ENCODE measurements around the gene CLEC11A. TPM values are rescaled to one million over a fixed set of nuclear protein-coding genes. Genes with fewer than 3 reads are reported as not detected.

The CLEC11A gene
- total RNA-seq, 2 donors from 2014 or later: 13.8 to 26.2 TPM

GRCh38 chr19:50716178-50717025 lies 6.8 kb upstream of the CLEC11A start:
- no peaks in the 10 kb centered on the region for H3K36me3 ChIP-seq
- peaks cover 7% of the 10 kb centered on the region for H3K27me3 ChIP-seq (replicated peaks; ENCODE audit: insufficient read depth)
- no peaks in the 10 kb centered on the region for H3K4me1 ChIP-seq (replicated peaks)
- no peak for TF ChIP-seq POLR2A (IDR thresholded peaks at IDR 0.05)
- TF ChIP-seq POLR2AphosphoS5 (IDR thresholded peaks at IDR 0.05): no peak
- no peak for TF ChIP-seq CTCF (IDR thresholded peaks at IDR 0.05)
- no peaks in the 10 kb centered on the region for H3K9me3 ChIP-seq
- H3K27ac ChIP-seq: no peak overlapping the region
- no peak overlapping the region for H3K4me3 ChIP-seq
- 80% methylated on average over 29 of the region's 39 CpGs for WGBS
- intact Hi-C loops (cut with DNase I): no loop called here
- DNase-seq (ENCODE audit: low spot score): no peak

- intact Hi-C loops (cut with DNase I): no loop called here
- no peak for DNase-seq (ENCODE audit: low spot score)
- no peaks in the 10 kb centered on the region for H3K9me3 ChIP-seq
- 69% methylated on average over 23 of the region's 23 CpGs for WGBS
- H3K27ac ChIP-seq: no peak overlapping the region
- TF ChIP-seq POLR2A (IDR thresholded peaks at IDR 0.05) (no peak), CTCF (IDR thresholded peaks at IDR 0.05) (no peak), POLR2AphosphoS5 (IDR thresholded peaks at IDR 0.05) (no peak)
- H3K4me1 ChIP-seq (replicated peaks): no peaks in the 10 kb centered on the region
- no peaks in the 10 kb centered on the region for H3K36me3 ChIP-seq
- no peak overlapping the region for H3K4me3 ChIP-seq
- H3K27me3 ChIP-seq (replicated peaks; ENCODE audit: insufficient read depth): peaks cover 7% of the 10 kb centered on the region
Measured at GRCh38 chr19:50717026-50717723, 6.0 kb upstream of the CLEC11A start.

- no peak overlapping the region for H3K27ac ChIP-seq
- peaks cover 7% of the 10 kb centered on the region for H3K27me3 ChIP-seq (replicated peaks; ENCODE audit: insufficient read depth)
- H3K36me3 ChIP-seq: no peaks in the 10 kb centered on the region
- no peaks in the 10 kb centered on the region for H3K4me1 ChIP-seq (replicated peaks)
- no peak for TF ChIP-seq CTCF (IDR thresholded peaks at IDR 0.05)
- no peak for TF ChIP-seq POLR2AphosphoS5 (IDR thresholded peaks at IDR 0.05)
- no peak for TF ChIP-seq POLR2A (IDR thresholded peaks at IDR 0.05)
- WGBS: 8% methylated on average over 11 of the region's 13 CpGs
- no peaks in the 10 kb centered on the region for H3K9me3 ChIP-seq
- no peak for DNase-seq (ENCODE audit: low spot score)
- peak overlapping the region in 1 of 2 donors; percentile 42 for H3K4me3 ChIP-seq
- intact Hi-C loops (cut with DNase I): no loop called here
Measured at GRCh38 chr19:50717891-50718254, 5.3 kb upstream of the CLEC11A start.

- H3K4me3 ChIP-seq: peak overlapping the region; percentile 28 to 42
- TF ChIP-seq POLR2A (IDR thresholded peaks at IDR 0.05) (no peak), CTCF (IDR thresholded peaks at IDR 0.05) (no peak), POLR2AphosphoS5 (IDR thresholded peaks at IDR 0.05) (no peak)
- no peaks in the 10 kb centered on the region for H3K4me1 ChIP-seq (replicated peaks)
- H3K27me3 ChIP-seq (replicated peaks; ENCODE audit: insufficient read depth): peaks cover 7% of the 10 kb centered on the region
- H3K36me3 ChIP-seq: no peaks in the 10 kb centered on the region
- H3K9me3 ChIP-seq: no peaks in the 10 kb centered on the region
- WGBS: 4% methylated on average over 49 of the region's 74 CpGs
- intact Hi-C loops (cut with DNase I): no loop called here
- H3K27ac ChIP-seq: no peak overlapping the region
- DNase-seq (ENCODE audit: low spot score): no peak
Measured at GRCh38 chr19:50718255-50719118, 4.7 kb upstream of the CLEC11A start.
